A673 (cell line): ENCODE data around the gene CCDC63. TPM values are rescaled to one million over a fixed set of nuclear protein-coding genes. Genes with fewer than 3 reads are reported as not detected.

Experiments
- BruUV-seq: library from RNA; stranded (reverse); fragments of 400-500 nt; replicated peaks from 2 replicates; lab custom pipeline; 2021; lab: Mats Ljungman, UMichigan
- CTCF ChIA-PET: fragments of 300-600 bp; sonication (Branson Sonifier 250); formaldehyde crosslinking; loops from one replicate; lab custom pipeline; 2022; ENCODE audit warnings: antibody characterized with exemption; lab: Charles Lee
- POLR2A ChIA-PET: fragments of 300-600 bp; sonication (Branson Sonifier 250); formaldehyde crosslinking; loops from one replicate; lab custom pipeline; 2022; ENCODE audit warnings: antibody characterized with exemption; ENCODE audit not compliant: low non-redundant PET; lab: Charles Lee
- DNase-seq: peaks from one replicate; pipeline ENCODE4 v3.0.0-alpha.2; 2015; ENCODE audit warnings: low spot score
- H3K27ac ChIP-seq: fragments of 200-600 bp; sonication (generic); 2 replicates; pipeline ENCODE4 v1.5.1; 2016; ENCODE audit warnings: mixed run types, low read depth, mild to moderate bottlenecking, mixed read lengths, antibody characterized with exemption, low read length; ENCODE audit not compliant: poor library complexity, severe bottlenecking
- H3K27me3 ChIP-seq: fragments of 200-600 bp; sonication (generic); replicated peaks from 2 replicates; pipeline ENCODE4 v1.6.1; 2017; ENCODE audit warnings: mixed run types, low read depth, mild to moderate bottlenecking, mixed read lengths, antibody characterized with exemption, low read length; ENCODE audit not compliant: insufficient read depth, poor library complexity
- H3K36me3 ChIP-seq: fragments of 200-600 bp; sonication (generic); 2 replicates; pipeline ENCODE4 v1.6.1; 2016; ENCODE audit warnings: mixed run types, mild to moderate bottlenecking, mixed read lengths, antibody characterized with exemption, low read length; ENCODE audit not compliant: insufficient read depth, poor library complexity, severe bottlenecking
- H3K4me1 ChIP-seq: fragments of 200-600 bp; sonication (generic); 2 replicates; pipeline ENCODE4 v1.6.1; 2017; ENCODE audit warnings: mixed run types, mild to moderate bottlenecking, mixed read lengths, antibody characterized with exemption, low read length; ENCODE audit not compliant: insufficient read depth, poor library complexity, severe bottlenecking
- H3K4me3 ChIP-seq: fragments of 200-600 bp; sonication (generic); 2 replicates; pipeline ENCODE4 v1.5.1; 2016; ENCODE audit warnings: low read depth, mixed run types, mild to moderate bottlenecking, mixed read lengths, low read length; ENCODE audit not compliant: poor library complexity, severe bottlenecking
- H3K9me3 ChIP-seq: fragments of 200-600 bp; sonication (generic); 2 replicates; pipeline ENCODE4 v1.6.1; 2016; ENCODE audit warnings: mixed run types, low read depth, mild to moderate bottlenecking, mixed read lengths, antibody characterized with exemption, low read length; ENCODE audit not compliant: poor library complexity, severe bottlenecking
- CTCF ChIP-seq: fragments of 300-800, 200-600 bp; sonication (generic); conservative IDR thresholded peaks from 2 replicates; pipeline ENCODE4 v1.5.1; 2017; ENCODE audit warnings: low read depth, mild to moderate bottlenecking, antibody characterized with exemption, low read length, moderate library complexity, mixed read lengths
- EZH2 ChIP-seq: fragments of 200-600 bp; sonication (generic); IDR thresholded peaks from 2 replicates; pipeline ENCODE4 v1.6.1; 2017; ENCODE audit warnings: borderline replicate concordance, low read depth, mild to moderate bottlenecking, mixed read lengths, antibody characterized with exemption, low read length; ENCODE audit not compliant: poor library complexity, severe bottlenecking
- intact Hi-C: fragments of 100-400 bp; cut with micrococcal nuclease; formaldehyde crosslinking; loops from one replicate; pipeline ENCODE4 v1.10.0; 2022; ENCODE audit not compliant: unreplicated experiment
- total RNA-seq: library from RNA; stranded (reverse); gene quantifications from 2 replicates; pipeline ENCODE4 v1.2.3, GENCODE V29; 2021

CCDC63 gene
- total RNA-seq, 1 experiment from 2014 or later = 0.24 TPM

GRCh38 chr12:110822821-110823415, 23.9 kb upstream of the CCDC63 start:
- ChIA-PET CTCF (no interaction called here), POLR2A (no interaction called here)
- Histone ChIP-seq H3K4me3 (no peak overlapping the region), H3K4me1 (peaks cover 4% of the 10 kb centered on the region), H3K36me3 (no peaks in the 10 kb centered on the region), H3K27me3 (no peaks in the 10 kb centered on the region), H3K9me3 (no peaks in the 10 kb centered on the region), H3K27ac (no peak overlapping the region)
- no peak for TF ChIP-seq CTCF
- TF ChIP-seq EZH2 = no peak
- no TSS peak for BruUV-seq
- DNase-seq = no peak
- intact Hi-C loops = no loop called here

- intact Hi-C loops = no loop called here
- H3K27ac ChIP-seq = no peak overlapping the region
- DNase-seq = no peak
- no peaks in the 10 kb centered on the region for H3K9me3 ChIP-seq
- H3K27me3 ChIP-seq = no peaks in the 10 kb centered on the region
- BruUV-seq = no TSS peak
- H3K4me3 ChIP-seq = no peak overlapping the region
- POLR2A ChIA-PET = no interaction called here
- CTCF ChIA-PET = no interaction called here
- TF ChIP-seq EZH2 (no peak), CTCF (no peak)
- no peaks in the 10 kb centered on the region for H3K36me3 ChIP-seq
- H3K4me1 ChIP-seq = peaks cover 4% of the 10 kb centered on the region
These were observed 22.4 kb upstream of the CCDC63 start for GRCh38 chr12:110824342-110824741.

- Histone ChIP-seq H3K36me3 (no peaks in the 10 kb centered on the region), H3K4me3 (no peak overlapping the region), H3K27ac (no peak overlapping the region), H3K9me3 (no peaks in the 10 kb centered on the region), H3K27me3 (no peaks in the 10 kb centered on the region), H3K4me1 (peaks cover 4% of the 10 kb centered on the region)
- ChIA-PET POLR2A (no interaction called here), CTCF (interaction anchor here (0.7 to 1.1 kb wide), 2 partner anchors 51 to 121 kb away, joined by 4 read pairs; no protein-coding TSS in a partner anchor)
- DNase-seq = no peak
- no TSS peak for BruUV-seq
- intact Hi-C loops = loop anchor here (5.0 kb wide), 1 partner anchor 213 kb away; the partner anchor contains the start of gene TCTN1
- TF ChIP-seq EZH2 (no peak), CTCF (no peak)
These were observed 21.3 kb upstream of the CCDC63 start for GRCh38 chr12:110825530-110825929.
